Skeletal muscle tissue (tissue), 4 donors: ENCODE results near the gene OTUD4. TPM values are rescaled to one million over a fixed set of nuclear protein-coding genes. Genes with fewer than 3 reads are reported as not detected.
"Not testable (repeated sequence)": the region's sequence is repeated elsewhere in the genome, so short reads cannot be mapped to it uniquely, and the experiment has no call there.

ENCODE experiments used
- H3K27ac ChIP-seq: one replicate; pipeline ENCODE4 v1.7.0; 2013; ENCODE audit warnings: mild to moderate bottlenecking, low read depth, low read length, inconsistent platforms
- H3K27me3 ChIP-seq, 3 donors: one replicate each; pipeline ENCODE4 v1.7.0; 2013; ENCODE audit warnings: low read length in 3 of 3; ENCODE audit not compliant: control insufficient read depth in 3 of 3, insufficient read depth in 3 of 3
- H3K36me3 ChIP-seq, 3 donors: one replicate each; pipeline ENCODE4 v1.7.0; 2013; ENCODE audit warnings: low read length in 3 of 3; ENCODE audit not compliant: control insufficient read depth in 3 of 3, insufficient read depth in 3 of 3
- H3K4me1 ChIP-seq, 3 donors: one replicate each; pipeline ENCODE4 v1.7.0; 2013; ENCODE audit warnings: low read length in 3 of 3, mild to moderate bottlenecking in 3 of 3; ENCODE audit not compliant: control insufficient read depth in 3 of 3, insufficient read depth in 3 of 3
- H3K4me3 ChIP-seq, 3 donors: one replicate each; pipeline ENCODE4 v1.7.0; 2013; ENCODE audit warnings: low read length in 3 of 3
- H3K9ac ChIP-seq, 3 donors: one replicate each; pipeline ENCODE4 v1.7.0; 2013; ENCODE audit warnings: low read length in 3 of 3, mild to moderate bottlenecking in 3 of 3, moderate library complexity in 2 of 3, low read depth in 1 of 3
- H3K9me3 ChIP-seq, 3 donors: one replicate each; pipeline ENCODE4 v1.7.0; 2013; ENCODE audit warnings: low read length in 3 of 3; ENCODE audit not compliant: control insufficient read depth in 3 of 3
- total RNA-seq: library from RNA; depleted of rRNA; stranded (reverse); fragments of >200 nt; gene quantifications from one replicate; pipeline ENCODE4 v1.2.3, GENCODE V29; 2014
- donor health status: Osteomylitis.

Gene OTUD4, protein sequence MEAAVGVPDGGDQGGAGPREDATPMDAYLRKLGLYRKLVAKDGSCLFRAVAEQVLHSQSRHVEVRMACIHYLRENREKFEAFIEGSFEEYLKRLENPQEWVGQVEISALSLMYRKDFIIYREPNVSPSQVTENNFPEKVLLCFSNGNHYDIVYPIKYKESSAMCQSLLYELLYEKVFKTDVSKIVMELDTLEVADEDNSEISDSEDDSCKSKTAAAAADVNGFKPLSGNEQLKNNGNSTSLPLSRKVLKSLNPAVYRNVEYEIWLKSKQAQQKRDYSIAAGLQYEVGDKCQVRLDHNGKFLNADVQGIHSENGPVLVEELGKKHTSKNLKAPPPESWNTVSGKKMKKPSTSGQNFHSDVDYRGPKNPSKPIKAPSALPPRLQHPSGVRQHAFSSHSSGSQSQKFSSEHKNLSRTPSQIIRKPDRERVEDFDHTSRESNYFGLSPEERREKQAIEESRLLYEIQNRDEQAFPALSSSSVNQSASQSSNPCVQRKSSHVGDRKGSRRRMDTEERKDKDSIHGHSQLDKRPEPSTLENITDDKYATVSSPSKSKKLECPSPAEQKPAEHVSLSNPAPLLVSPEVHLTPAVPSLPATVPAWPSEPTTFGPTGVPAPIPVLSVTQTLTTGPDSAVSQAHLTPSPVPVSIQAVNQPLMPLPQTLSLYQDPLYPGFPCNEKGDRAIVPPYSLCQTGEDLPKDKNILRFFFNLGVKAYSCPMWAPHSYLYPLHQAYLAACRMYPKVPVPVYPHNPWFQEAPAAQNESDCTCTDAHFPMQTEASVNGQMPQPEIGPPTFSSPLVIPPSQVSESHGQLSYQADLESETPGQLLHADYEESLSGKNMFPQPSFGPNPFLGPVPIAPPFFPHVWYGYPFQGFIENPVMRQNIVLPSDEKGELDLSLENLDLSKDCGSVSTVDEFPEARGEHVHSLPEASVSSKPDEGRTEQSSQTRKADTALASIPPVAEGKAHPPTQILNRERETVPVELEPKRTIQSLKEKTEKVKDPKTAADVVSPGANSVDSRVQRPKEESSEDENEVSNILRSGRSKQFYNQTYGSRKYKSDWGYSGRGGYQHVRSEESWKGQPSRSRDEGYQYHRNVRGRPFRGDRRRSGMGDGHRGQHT
- 74.6 TPM for total RNA-seq

DNA sequence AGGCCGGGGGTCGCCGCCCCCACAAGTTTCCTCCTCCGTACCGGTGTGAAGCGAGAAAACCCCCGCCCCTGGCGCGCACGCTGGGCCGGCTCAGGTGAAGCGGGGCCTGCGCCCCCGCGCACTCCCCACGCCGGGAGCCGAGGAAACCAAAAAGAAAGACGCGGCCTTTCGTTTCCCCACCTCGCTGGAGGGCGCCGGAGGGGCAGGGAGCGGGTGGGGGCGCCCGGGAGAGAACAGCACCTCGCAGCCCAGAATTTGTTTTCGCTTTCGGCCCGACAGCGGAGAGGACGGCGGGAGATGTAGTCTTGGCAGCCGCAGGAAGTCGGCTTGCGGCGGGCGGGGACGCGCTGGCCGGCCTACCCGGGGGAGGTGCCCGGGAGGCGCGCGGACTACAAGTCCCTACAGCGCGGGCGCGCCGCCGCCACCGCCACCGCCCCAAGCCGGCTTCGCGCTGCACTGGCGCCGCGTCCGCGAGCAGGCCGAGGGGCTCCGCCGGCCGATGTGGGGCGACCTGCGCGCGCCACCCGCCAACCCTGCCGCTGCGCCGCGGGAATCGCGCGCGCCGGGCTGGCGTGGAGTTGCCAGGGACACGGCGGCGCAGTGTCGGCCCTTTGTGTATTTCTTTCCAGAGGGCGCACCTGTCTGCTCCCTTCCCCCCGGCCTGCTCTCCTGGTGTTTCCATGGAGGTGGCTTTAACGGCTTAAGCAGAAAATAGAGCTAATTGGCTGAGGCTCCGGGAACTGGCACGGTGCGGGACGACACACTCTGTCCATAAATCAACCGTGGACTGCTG lies at the start of gene OTUD4:
Gene OTUD4 (minus strand): TSS at position 292 of the 793 bp plus-strand sequence. CDS start 616 bp downstream, outside the sequence.
- peak within 1 kb of the TSS; percentile 83 to 87 (median 83) for H3K4me3 ChIP-seq
- H3K4me1 ChIP-seq = peaks cover 14 to 33% (median 22%) of the 10 kb centered on the region in 3 donors
- H3K27ac ChIP-seq = peak within 1 kb of the TSS; percentile 94
- no peaks in the 10 kb centered on the region for H3K36me3 ChIP-seq
- no peaks in the 10 kb centered on the region for H3K27me3 ChIP-seq
- no peaks in the 10 kb centered on the region for H3K9me3 ChIP-seq
- peak within 1 kb of the TSS; percentile 81 to 92 (median 91) for H3K9ac ChIP-seq

GRCh38 chr4:145223228-145223627 lies 42.8 kb upstream of the OTUD4 start:
- H3K4me1 ChIP-seq, H3K4me3 ChIP-seq, H3K27me3 ChIP-seq, H3K9me3 ChIP-seq, H3K27ac ChIP-seq, H3K9ac ChIP-seq, H3K36me3 ChIP-seq: not testable (repeated sequence)

DNA sequence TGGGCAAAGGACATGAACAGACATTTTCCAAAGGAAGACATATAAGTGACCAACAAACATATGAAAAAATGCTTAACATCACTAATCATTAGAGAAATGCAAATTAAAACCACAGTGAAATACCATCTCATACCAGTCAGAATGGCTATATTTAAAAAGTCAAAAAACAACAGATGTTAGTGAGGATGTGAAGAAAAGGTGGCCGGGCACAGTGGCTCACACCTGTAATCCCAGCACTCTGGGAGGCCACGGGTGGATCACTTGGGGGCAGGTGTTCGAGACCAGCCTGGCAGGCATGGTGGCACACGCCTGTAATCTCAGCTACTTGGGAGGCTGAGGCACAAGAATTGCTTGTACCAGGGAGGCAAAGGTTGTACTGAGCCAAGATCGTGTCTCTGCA lies 41.1 kb upstream of the OTUD4 start:
- H3K27ac ChIP-seq, H3K9ac ChIP-seq, H3K36me3 ChIP-seq, H3K4me3 ChIP-seq, H3K9me3 ChIP-seq, H3K27me3 ChIP-seq, H3K4me1 ChIP-seq: not testable (repeated sequence)

DNA sequence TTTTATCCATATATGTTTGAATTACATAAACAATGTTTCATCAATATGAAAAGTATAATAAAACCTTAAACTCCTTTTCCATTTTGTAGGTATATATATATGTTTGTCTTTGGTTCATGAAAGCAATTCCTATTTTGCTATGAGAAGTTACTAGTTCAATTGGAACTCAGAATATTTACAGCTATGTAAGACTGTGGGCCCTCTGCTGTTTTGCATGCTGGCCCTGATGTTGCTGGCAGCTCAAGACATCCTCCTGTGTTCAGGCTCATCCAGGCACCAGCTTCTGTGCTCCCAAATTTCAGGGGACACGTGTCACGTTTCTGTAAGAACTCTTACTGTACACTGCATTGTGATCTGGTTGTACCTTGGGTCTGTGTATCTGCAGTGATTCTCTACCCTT lies 38.7 kb upstream of the OTUD4 start:
- no peak overlapping the region for H3K4me3 ChIP-seq
- H3K9ac ChIP-seq = no peak overlapping the region

DNA sequence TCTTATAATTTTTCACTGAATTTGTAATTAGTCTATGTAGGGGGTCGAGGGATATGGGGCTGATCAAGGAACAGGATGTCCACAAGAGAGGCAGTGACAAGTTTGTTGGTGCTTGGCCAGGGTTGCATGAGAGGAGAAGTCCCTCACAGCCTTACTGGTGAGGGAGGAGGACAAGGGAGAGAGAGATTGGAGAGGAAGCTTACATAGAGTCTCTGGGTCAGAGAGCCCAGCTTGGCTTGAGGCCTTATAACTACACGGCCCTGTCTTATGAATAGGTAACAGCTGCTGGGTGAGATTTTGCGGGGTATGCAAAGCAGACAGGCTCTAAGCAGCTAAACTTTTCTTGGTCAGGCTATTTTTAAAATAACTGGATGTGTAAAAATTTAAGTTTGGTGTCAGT lies 37.9 kb upstream of the OTUD4 start:
- Histone ChIP-seq H3K36me3 (no peaks in the 10 kb centered on the region), H3K27me3 (no peaks in the 10 kb centered on the region), H3K4me3 (no peak overlapping the region), H3K9ac (peak overlapping the region in 1 of 3 donors; percentile 30), H3K9me3 (no peaks in the 10 kb centered on the region), H3K27ac (no peak overlapping the region), H3K4me1 (peaks cover 0 to 5% (median 3%) of the 10 kb centered on the region in 3 donors)

More for the DNA sequence above, 38.7 kb upstream of the OTUD4 start:
- H3K36me3 ChIP-seq = no peaks in the 10 kb centered on the region
- peaks cover 0 to 5% (median 3%) of the 10 kb centered on the region in 3 donors for H3K4me1 ChIP-seq
- no peaks in the 10 kb centered on the region for H3K27me3 ChIP-seq
- H3K9me3 ChIP-seq = no peaks in the 10 kb centered on the region
- no peak overlapping the region for H3K27ac ChIP-seq

- no peaks in the 10 kb centered on the region for H3K27me3 ChIP-seq
- H3K9me3 ChIP-seq = no peaks in the 10 kb centered on the region
- H3K4me3 ChIP-seq = no peak overlapping the region
- no peak overlapping the region for H3K27ac ChIP-seq
- no peak overlapping the region for H3K9ac ChIP-seq
- no peaks in the 10 kb centered on the region for H3K36me3 ChIP-seq
- H3K4me1 ChIP-seq = peaks cover 0 to 5% (median 3%) of the 10 kb centered on the region in 3 donors
Measured at GRCh38 chr4:145217349-145217748, 37.0 kb upstream of the OTUD4 start.

GRCh38 chr4:145216535-145216934 lies 36.1 kb upstream of the OTUD4 start:
- H3K9me3 ChIP-seq = no peaks in the 10 kb centered on the region
- peaks cover 0 to 5% (median 3%) of the 10 kb centered on the region in 3 donors for H3K4me1 ChIP-seq
- no peaks in the 10 kb centered on the region for H3K27me3 ChIP-seq
- H3K9ac ChIP-seq = no peak overlapping the region
- H3K36me3 ChIP-seq = no peaks in the 10 kb centered on the region
- H3K4me3 ChIP-seq = no peak overlapping the region
- H3K27ac ChIP-seq = no peak overlapping the region

DNA sequence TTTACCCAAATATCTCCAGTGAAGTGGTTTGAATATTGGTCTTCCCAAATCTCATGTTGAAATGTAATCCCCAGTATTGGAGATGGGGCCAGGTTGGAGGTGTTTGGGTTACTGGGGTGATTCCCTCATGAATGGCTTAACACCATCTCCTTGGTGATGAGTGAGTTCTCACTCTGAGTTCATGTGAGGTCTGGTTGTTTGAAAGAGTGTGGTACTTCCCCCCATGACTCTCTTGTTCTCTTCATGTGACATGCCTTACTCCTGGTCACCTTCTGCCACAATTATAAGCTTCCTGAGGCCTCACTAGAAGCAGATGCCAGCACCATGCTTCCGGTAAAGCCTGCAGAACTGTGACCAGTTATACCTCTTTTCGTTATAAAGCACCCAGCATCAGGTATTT lies 32.9 kb upstream of the OTUD4 start:
- Histone ChIP-seq H3K9me3 (no peaks in the 10 kb centered on the region), H3K4me3 (no peak overlapping the region), H3K27ac (no peak overlapping the region), H3K27me3 (no peaks in the 10 kb centered on the region), H3K4me1 (peaks cover 0 to 2% (median 1%) of the 10 kb centered on the region in 3 donors), H3K9ac (no peak overlapping the region), H3K36me3 (no peaks in the 10 kb centered on the region)

DNA sequence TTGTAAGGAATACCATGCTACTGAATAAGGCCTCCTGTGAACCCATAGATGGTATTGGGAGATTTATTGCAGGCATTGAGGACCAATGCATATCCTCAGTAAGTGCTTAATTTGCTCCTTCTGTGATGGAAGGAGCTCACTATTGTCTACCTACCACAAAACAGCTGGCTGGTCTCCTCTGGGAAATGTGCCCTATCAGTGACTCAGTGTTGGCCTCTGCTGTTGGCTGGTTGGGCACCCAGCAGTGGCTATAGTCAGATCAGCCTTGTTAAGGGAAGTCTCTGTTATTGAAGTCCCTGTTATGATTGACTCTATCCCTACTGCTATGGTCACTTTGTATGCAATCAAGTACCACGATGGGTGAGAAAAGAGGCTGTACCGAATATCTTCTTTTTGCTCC lies 27.5 kb upstream of the OTUD4 start:
- H3K9ac ChIP-seq = no peak overlapping the region
- no peak overlapping the region for H3K4me3 ChIP-seq
- H3K36me3 ChIP-seq = no peaks in the 10 kb centered on the region
- H3K27ac ChIP-seq = no peak overlapping the region
- H3K9me3 ChIP-seq = no peaks in the 10 kb centered on the region
- H3K27me3 ChIP-seq = no peaks in the 10 kb centered on the region
- no peaks in the 10 kb centered on the region for H3K4me1 ChIP-seq
